Left ventricle myocardium inferior (tissue), 1 donor: ENCODE results near the gene DTX4. TPM values are rescaled to one million over a fixed set of nuclear protein-coding genes. Genes with fewer than 3 reads are reported as not detected.

Experiments
- DNase-seq: peaks from one replicate; pipeline ENCODE4 v3.0.0-alpha.2; 2020
- H3K27ac ChIP-seq: fragments of 200-600 bp; replicated peaks from 2 replicates; pipeline ENCODE4 v1.8.0; 2021
- H3K27me3 ChIP-seq: fragments of 200-600 bp; 2 replicates; pipeline ENCODE4 v1.8.0; 2021; ENCODE audit warnings: low read depth
- H3K36me3 ChIP-seq: fragments of 200-600 bp; 2 replicates; pipeline ENCODE4 v1.8.0; 2021
- H3K4me1 ChIP-seq: fragments of 200-600 bp; 2 replicates; pipeline ENCODE4 v1.8.0; 2021
- H3K4me3 ChIP-seq: fragments of 200-600 bp; 2 replicates; pipeline ENCODE4 v1.8.0; 2021; ENCODE audit warnings: mild to moderate bottlenecking, moderate library complexity
- H3K9me3 ChIP-seq: fragments of 200-600 bp; replicated peaks from 2 replicates; pipeline ENCODE4 v1.8.0; 2021
- CTCF ChIP-seq: fragments of 200-600 bp; IDR thresholded peaks from 2 replicates; pipeline ENCODE4 v1.8.0; 2021; ENCODE audit warnings: antibody characterized with exemption, mild to moderate bottlenecking, borderline replicate concordance
- intact Hi-C: fragments of 100-400 bp; cut with micrococcal nuclease; formaldehyde crosslinking; loops from one replicate; pipeline ENCODE4 v1.11.0; 2022
- total RNA-seq: library from RNA; stranded (reverse); fragmentation: NEBNext Ultra II Directional; extraction: Animal tissue kit (Norgen Biotek cat#: 25700); gene quantifications from one replicate; pipeline ENCODE4 v1.2.1, GENCODE V29; 2021
- donor health status: DM: no; HTN: yes; CAD: no; lungs with severe emphysema.

The DTX4 gene
- total RNA-seq, 1 donor from 2014 or later: 1.8 TPM

GRCh38 chr11:59192446-59193020 lies 20.6 kb downstream of the DTX4 start:
- no peaks in the 10 kb centered on the region for H3K27me3 ChIP-seq
- no peaks in the 10 kb centered on the region for H3K9me3 ChIP-seq

GRCh38 chr11:59193587-59194130 lies 21.7 kb downstream of the DTX4 start:
- intact Hi-C loops: no loop called here
- no peak for DNase-seq
- Histone ChIP-seq H3K36me3 (peaks cover 11% of the 10 kb centered on the region), H3K4me1 (peaks cover 27% of the 10 kb centered on the region), H3K27me3 (no peaks in the 10 kb centered on the region), H3K9me3 (no peaks in the 10 kb centered on the region), H3K4me3 (no peak overlapping the region), H3K27ac (no peak overlapping the region)
- TF ChIP-seq CTCF: no peak

More at GRCh38 chr11:59192446-59193020, 20.6 kb downstream of the DTX4 start:
- no peak overlapping the region for H3K4me3 ChIP-seq
- no peak overlapping the region for H3K27ac ChIP-seq
- peaks cover 11% of the 10 kb centered on the region for H3K36me3 ChIP-seq
- H3K4me1 ChIP-seq: peaks cover 24% of the 10 kb centered on the region
- no peak for DNase-seq
- intact Hi-C loops: no loop called here
- TF ChIP-seq CTCF: no peak

- intact Hi-C loops: no loop called here
- Histone ChIP-seq H3K27me3 (no peaks in the 10 kb centered on the region), H3K4me1 (peaks cover 23% of the 10 kb centered on the region), H3K9me3 (no peaks in the 10 kb centered on the region), H3K27ac (no peak overlapping the region), H3K36me3 (peaks cover 11% of the 10 kb centered on the region), H3K4me3 (no peak overlapping the region)
- no peak for DNase-seq
- no peak for TF ChIP-seq CTCF
Measured at GRCh38 chr11:59195586-59195985, 23.7 kb downstream of the DTX4 start.

- intact Hi-C loops: no loop called here
- Histone ChIP-seq H3K4me1 (peaks cover 26% of the 10 kb centered on the region), H3K4me3 (no peak overlapping the region), H3K9me3 (no peaks in the 10 kb centered on the region), H3K27me3 (no peaks in the 10 kb centered on the region), H3K36me3 (peaks cover 11% of the 10 kb centered on the region), H3K27ac (no peak overlapping the region)
- no peak for TF ChIP-seq CTCF
- DNase-seq: no peak
Measured at GRCh38 chr11:59196777-59197176, 24.8 kb downstream of the DTX4 start.

- Histone ChIP-seq H3K9me3 (no peaks in the 10 kb centered on the region), H3K36me3 (no peaks in the 10 kb centered on the region), H3K4me1 (peaks cover 26% of the 10 kb centered on the region), H3K27ac (no peak overlapping the region), H3K4me3 (no peak overlapping the region), H3K27me3 (no peaks in the 10 kb centered on the region)
- intact Hi-C loops: no loop called here
- DNase-seq: peak; percentile 76
- no peak for TF ChIP-seq CTCF
Measured at GRCh38 chr11:59197991-59198390, 26.1 kb downstream of the DTX4 start.
